ENCODE measurements around the gene ZNF141. TPM values are rescaled to one million over a fixed set of nuclear protein-coding genes. Genes with fewer than 3 reads are reported as not detected.

ZNF141 gene
- total RNA-seq, 1 experiment from 2014 or later = 12.7 TPM

DNA sequence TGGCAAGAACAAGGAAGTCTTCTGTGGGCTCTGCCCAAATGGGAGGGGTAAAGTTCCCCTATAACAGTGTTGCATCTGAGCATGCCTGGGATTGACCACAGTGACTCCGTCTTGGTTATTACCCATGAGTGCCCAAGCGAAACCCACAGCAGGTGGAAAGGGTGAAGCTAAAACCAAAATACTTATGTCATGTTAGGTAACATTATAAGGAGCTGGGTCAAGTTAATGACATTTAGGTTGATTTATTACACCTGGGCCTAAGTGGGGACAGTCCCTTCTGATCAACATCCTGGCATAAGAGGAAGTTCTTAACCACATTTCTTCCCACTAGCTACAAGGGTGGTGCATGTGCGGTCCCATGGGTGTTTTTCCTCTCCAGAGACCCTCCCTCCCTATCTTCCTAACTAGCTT is 31.1 kb upstream of the ZNF141 start:
- CTCF ChIA-PET = no interaction called here
- Histone ChIP-seq H4K20me1 (ENCODE audit: insufficient read depth) (no peaks in the 10 kb centered on the region), H3F3A (ENCODE audit: insufficient read depth, low read depth) (no peaks in the 10 kb centered on the region), H3K27me3 (ENCODE audit: insufficient read depth, low read depth) (no peaks in the 10 kb centered on the region), H3K9me2 (ENCODE audit: insufficient read depth) (no peaks in the 10 kb centered on the region), H3K4me2 (no peak overlapping the region), H3K79me2 (ENCODE audit: low read depth) (no peaks in the 10 kb centered on the region), H3K4me3 (no peak overlapping the region), H2AFZ (no peak overlapping the region), H3K27ac (no peak overlapping the region), H3K36me3 (ENCODE audit: low read depth) (no peaks in the 10 kb centered on the region), H3K4me1 (replicated peaks; ENCODE audit: insufficient read depth) (no peaks in the 10 kb centered on the region), H3K9me3 (ENCODE audit: insufficient read depth, low read depth) (no peaks in the 10 kb centered on the region)
- no TSS peak for BruUV-seq (replicated peaks)
- TF ChIP-seq, protein P1, sequence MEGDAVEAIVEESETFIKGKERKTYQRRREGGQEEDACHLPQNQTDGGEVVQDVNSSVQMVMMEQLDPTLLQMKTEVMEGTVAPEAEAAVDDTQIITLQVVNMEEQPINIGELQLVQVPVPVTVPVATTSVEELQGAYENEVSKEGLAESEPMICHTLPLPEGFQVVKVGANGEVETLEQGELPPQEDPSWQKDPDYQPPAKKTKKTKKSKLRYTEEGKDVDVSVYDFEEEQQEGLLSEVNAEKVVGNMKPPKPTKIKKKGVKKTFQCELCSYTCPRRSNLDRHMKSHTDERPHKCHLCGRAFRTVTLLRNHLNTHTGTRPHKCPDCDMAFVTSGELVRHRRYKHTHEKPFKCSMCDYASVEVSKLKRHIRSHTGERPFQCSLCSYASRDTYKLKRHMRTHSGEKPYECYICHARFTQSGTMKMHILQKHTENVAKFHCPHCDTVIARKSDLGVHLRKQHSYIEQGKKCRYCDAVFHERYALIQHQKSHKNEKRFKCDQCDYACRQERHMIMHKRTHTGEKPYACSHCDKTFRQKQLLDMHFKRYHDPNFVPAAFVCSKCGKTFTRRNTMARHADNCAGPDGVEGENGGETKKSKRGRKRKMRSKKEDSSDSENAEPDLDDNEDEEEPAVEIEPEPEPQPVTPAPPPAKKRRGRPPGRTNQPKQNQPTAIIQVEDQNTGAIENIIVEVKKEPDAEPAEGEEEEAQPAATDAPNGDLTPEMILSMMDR (conservative IDR thresholded peaks at IDR 0.05) = no peak
- no peak for TF ChIP-seq EZH2 (IDR thresholded peaks at IDR 0.05; ENCODE audit: low read depth)
- DNase-seq = no peak
- POLR2A ChIA-PET (ENCODE audit: unreplicated experiment) = no interaction called here
- intact Hi-C loops (cut with micrococcal nuclease; ENCODE audit: unreplicated experiment) = no loop called here

DNA sequence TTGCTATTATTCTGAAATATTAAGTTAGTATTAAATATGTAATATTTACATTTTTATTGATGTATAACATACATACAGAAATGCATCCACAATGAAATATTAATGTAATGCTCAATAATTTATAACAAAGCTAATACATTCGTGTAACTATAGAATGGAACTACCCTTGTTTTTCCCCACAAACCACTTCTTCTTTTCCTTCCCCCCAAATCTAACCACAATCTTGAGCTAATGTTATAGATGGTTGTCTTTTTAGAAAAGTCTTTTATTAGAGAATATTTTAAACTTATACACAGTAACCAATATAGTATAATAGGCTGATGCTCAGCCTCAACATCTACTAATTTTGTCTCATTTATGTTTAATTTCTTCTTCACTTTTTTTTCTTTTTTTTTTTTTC is 27.8 kb upstream of the ZNF141 start:
- Histone ChIP-seq H4K20me1 (ENCODE audit: insufficient read depth) (no peaks in the 10 kb centered on the region), H3K36me3 (ENCODE audit: low read depth) (no peaks in the 10 kb centered on the region), H3K27me3 (ENCODE audit: insufficient read depth, low read depth) (no peaks in the 10 kb centered on the region), H3K9me3 (ENCODE audit: insufficient read depth, low read depth) (no peaks in the 10 kb centered on the region), H3K4me2 (no peak overlapping the region), H3K4me3 (no peak overlapping the region), H3K27ac (no peak overlapping the region), H3F3A (ENCODE audit: insufficient read depth, low read depth) (no peaks in the 10 kb centered on the region), H3K79me2 (ENCODE audit: low read depth) (no peaks in the 10 kb centered on the region), H3K9me2 (ENCODE audit: insufficient read depth) (no peaks in the 10 kb centered on the region), H3K4me1 (replicated peaks; ENCODE audit: insufficient read depth) (no peaks in the 10 kb centered on the region), H2AFZ (no peak overlapping the region)
- ChIA-PET CTCF (no interaction called here), POLR2A (ENCODE audit: unreplicated experiment) (no interaction called here)
- TF ChIP-seq, protein P1 (conservative IDR thresholded peaks at IDR 0.05) = no peak
- TF ChIP-seq EZH2 (IDR thresholded peaks at IDR 0.05; ENCODE audit: low read depth) = no peak
- intact Hi-C loops (cut with micrococcal nuclease; ENCODE audit: unreplicated experiment) = no loop called here
- no peak for DNase-seq
- no TSS peak for BruUV-seq (replicated peaks)

DNA sequence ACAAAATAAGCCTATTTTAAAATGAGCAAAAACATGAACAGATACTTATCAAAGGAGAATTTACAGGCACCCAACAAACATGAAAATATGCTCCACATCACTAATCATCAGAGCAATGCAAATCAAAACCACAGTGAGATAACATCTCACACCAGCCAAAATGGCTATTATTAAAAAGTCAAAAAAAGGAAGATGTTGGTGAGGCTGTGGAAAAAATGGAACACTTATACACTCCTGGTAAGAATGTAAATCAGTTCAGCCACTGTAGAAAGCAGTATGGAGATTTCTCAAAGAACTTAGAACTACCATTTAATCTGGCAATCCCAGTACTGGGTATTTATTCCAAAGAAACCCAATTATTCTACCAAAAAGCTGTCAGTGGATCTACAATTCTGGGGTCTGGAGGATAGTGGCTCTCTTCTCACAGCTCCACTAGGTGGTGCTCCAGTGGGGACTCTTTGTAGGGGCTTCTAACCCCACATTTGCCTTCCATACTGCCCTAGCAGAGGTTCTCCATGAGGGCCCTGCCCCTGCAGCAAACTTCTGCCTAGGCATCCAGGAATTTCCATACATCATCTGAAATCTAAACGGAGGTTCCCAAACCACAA is 23.2 kb upstream of the ZNF141 start:
- H3K9me3 ChIP-seq (ENCODE audit: insufficient read depth, low read depth) = no peaks in the 10 kb centered on the region
- no peaks in the 10 kb centered on the region for H3K9me2 ChIP-seq (ENCODE audit: insufficient read depth)
- H3K27me3 ChIP-seq (ENCODE audit: insufficient read depth, low read depth) = no peaks in the 10 kb centered on the region
- no peaks in the 10 kb centered on the region for H3K79me2 ChIP-seq (ENCODE audit: low read depth)
- no peak overlapping the region for H2AFZ ChIP-seq
- H3K4me2 ChIP-seq = no peak overlapping the region
- no peaks in the 10 kb centered on the region for H3K36me3 ChIP-seq (ENCODE audit: low read depth)
- POLR2A ChIA-PET (ENCODE audit: unreplicated experiment) = no interaction called here
- TF ChIP-seq, protein P1 (conservative IDR thresholded peaks at IDR 0.05) = no peak
- no peak for TF ChIP-seq EZH2 (IDR thresholded peaks at IDR 0.05; ENCODE audit: low read depth)
- H3K4me1 ChIP-seq (replicated peaks; ENCODE audit: insufficient read depth) = no peaks in the 10 kb centered on the region
- H4K20me1 ChIP-seq (ENCODE audit: insufficient read depth) = no peaks in the 10 kb centered on the region
- H3F3A ChIP-seq (ENCODE audit: insufficient read depth, low read depth) = no peaks in the 10 kb centered on the region
- H3K27ac ChIP-seq = no peak overlapping the region
- CTCF ChIA-PET = no interaction called here
- no peak for DNase-seq
- no TSS peak for BruUV-seq (replicated peaks)
- no peak overlapping the region for H3K4me3 ChIP-seq
- intact Hi-C loops (cut with micrococcal nuclease; ENCODE audit: unreplicated experiment) = no loop called here
